ENCODE results near the gene CAPN11. TPM values are rescaled to one million over a fixed set of nuclear protein-coding genes. Genes with fewer than 3 reads are reported as not detected.
A peak's percentile ranks its signal among the peaks of the same experiment; 100 is the strongest.

Gene CAPN11
- total and polyA plus RNA-seq, 3 donors from 2014 or later: 20.5 to 115 (median 23.5) TPM

- WGBS, 2 donors: 72 to 78% methylated on average over 10 of the region's 10 CpGs
- H3K27ac ChIP-seq: no peak overlapping the region
These were observed 11.4 kb downstream of the CAPN11 start for GRCh38 chr6:44169886-44170570.

DNA sequence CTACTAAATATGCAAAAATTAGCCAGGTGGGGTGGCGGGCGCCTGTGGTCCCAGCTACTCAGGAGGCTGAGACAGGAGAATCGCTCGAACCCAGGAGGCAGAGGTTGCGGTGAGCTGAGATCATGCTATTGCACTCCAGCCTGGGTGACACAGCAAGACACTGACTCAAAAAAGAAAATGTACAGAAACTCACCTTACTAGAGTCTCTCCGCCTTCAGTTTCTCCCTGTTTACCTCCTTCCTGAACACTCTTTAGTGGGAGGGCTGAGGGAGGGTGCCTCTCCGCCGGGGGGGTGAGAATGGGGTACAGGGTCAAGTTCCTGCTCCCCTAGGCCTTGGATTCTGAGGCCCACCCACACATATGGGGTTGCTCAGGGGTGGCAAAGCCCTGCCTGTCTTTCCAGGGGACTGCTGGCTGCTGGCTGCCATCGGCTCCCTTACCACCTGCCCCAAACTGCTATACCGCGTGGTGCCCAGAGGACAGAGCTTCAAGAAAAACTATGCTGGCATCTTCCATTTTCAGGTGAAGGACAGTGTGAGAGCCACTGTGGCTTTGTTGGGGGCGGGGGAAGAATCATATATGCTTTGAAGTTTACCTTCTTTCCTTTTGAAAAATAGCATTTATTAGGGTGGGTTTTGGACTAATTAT is 13.4 kb downstream of the CAPN11 start:
- Histone ChIP-seq H3K27ac (no peak overlapping the region), H3K4me1 (no peaks in the 10 kb centered on the region), H3K4me3 (no peak overlapping the region), H3K36me3 (ENCODE audit: low read depth, missing control alignments) (no peaks in the 10 kb centered on the region), H3K9me3 (no peaks in the 10 kb centered on the region), H3K27me3 (no peaks in the 10 kb centered on the region)
- intact Hi-C loops (cut with DNase I; ENCODE audit: low total_unique reads): loop anchor here (10.0 kb wide), 1 partner anchor 63 kb away; no protein-coding TSS in a partner anchor
- no peak for DNase-seq
- WGBS, 2 donors: 83 to 86% methylated on average over 11 to 12 of the region's 12 CpGs
- TF ChIP-seq POLR2A (IDR thresholded peaks at IDR 0.05): no peak

More at GRCh38 chr6:44169886-44170570, 11.4 kb downstream of the CAPN11 start:
- no peaks in the 10 kb centered on the region for H3K4me1 ChIP-seq
- H3K9me3 ChIP-seq: no peaks in the 10 kb centered on the region
- H3K4me3 ChIP-seq: no peak overlapping the region
- no peak for DNase-seq
- TF ChIP-seq, protein P1, sequence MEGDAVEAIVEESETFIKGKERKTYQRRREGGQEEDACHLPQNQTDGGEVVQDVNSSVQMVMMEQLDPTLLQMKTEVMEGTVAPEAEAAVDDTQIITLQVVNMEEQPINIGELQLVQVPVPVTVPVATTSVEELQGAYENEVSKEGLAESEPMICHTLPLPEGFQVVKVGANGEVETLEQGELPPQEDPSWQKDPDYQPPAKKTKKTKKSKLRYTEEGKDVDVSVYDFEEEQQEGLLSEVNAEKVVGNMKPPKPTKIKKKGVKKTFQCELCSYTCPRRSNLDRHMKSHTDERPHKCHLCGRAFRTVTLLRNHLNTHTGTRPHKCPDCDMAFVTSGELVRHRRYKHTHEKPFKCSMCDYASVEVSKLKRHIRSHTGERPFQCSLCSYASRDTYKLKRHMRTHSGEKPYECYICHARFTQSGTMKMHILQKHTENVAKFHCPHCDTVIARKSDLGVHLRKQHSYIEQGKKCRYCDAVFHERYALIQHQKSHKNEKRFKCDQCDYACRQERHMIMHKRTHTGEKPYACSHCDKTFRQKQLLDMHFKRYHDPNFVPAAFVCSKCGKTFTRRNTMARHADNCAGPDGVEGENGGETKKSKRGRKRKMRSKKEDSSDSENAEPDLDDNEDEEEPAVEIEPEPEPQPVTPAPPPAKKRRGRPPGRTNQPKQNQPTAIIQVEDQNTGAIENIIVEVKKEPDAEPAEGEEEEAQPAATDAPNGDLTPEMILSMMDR (IDR thresholded peaks at IDR 0.05): no peak
- TF ChIP-seq POLR2A (IDR thresholded peaks at IDR 0.05): no peak
- H3K27me3 ChIP-seq: no peaks in the 10 kb centered on the region
- intact Hi-C loops (cut with DNase I; ENCODE audit: low total_unique reads): loop anchor here (10.0 kb wide), 1 partner anchor 65 kb away; no protein-coding TSS in a partner anchor
- H3K36me3 ChIP-seq (ENCODE audit: low read depth, missing control alignments): no peaks in the 10 kb centered on the region

GRCh38 chr6:44172731-44173500 is 14.3 kb downstream of the CAPN11 start:
- TF ChIP-seq, protein P1 (IDR thresholded peaks at IDR 0.05): peak; percentile 81 to 89 (median 83)
- no peak for TF ChIP-seq POLR2A (IDR thresholded peaks at IDR 0.05)
- H3K4me3 ChIP-seq: no peak overlapping the region
- H3K27ac ChIP-seq: no peak overlapping the region
- intact Hi-C loops (cut with DNase I; ENCODE audit: low total_unique reads): loop anchor here (10.0 kb wide), 1 partner anchor 62 kb away; no protein-coding TSS in a partner anchor
- no peaks in the 10 kb centered on the region for H3K36me3 ChIP-seq (ENCODE audit: low read depth, missing control alignments)
- H3K27me3 ChIP-seq: no peaks in the 10 kb centered on the region
- peak; percentile 91 for DNase-seq
- H3K9me3 ChIP-seq: no peaks in the 10 kb centered on the region
- H3K4me1 ChIP-seq: no peaks in the 10 kb centered on the region
- WGBS, 2 donors: 41 to 52% methylated on average over 14 to 15 of the region's 15 CpGs

GRCh38 chr6:44176130-44176761 is 17.6 kb downstream of the CAPN11 start:
- H3K27me3 ChIP-seq: no peaks in the 10 kb centered on the region
- no peak for TF ChIP-seq POLR2A (IDR thresholded peaks at IDR 0.05)
- TF ChIP-seq, protein P1 (IDR thresholded peaks at IDR 0.05): no peak
- no peak overlapping the region for H3K27ac ChIP-seq
- H3K4me3 ChIP-seq: no peak overlapping the region
- no peak for DNase-seq
- no peaks in the 10 kb centered on the region for H3K4me1 ChIP-seq
- 86 to 90% methylated on average over 7 to 15 of the region's 15 CpGs for WGBS, 2 donors
- H3K36me3 ChIP-seq (ENCODE audit: low read depth, missing control alignments): no peaks in the 10 kb centered on the region
- no peaks in the 10 kb centered on the region for H3K9me3 ChIP-seq
- intact Hi-C loops (cut with DNase I; ENCODE audit: low total_unique reads): loop anchor here (10.0 kb wide), 1 partner anchor 59 kb away; no protein-coding TSS in a partner anchor
